Kidney (tissue), 14 donors: ENCODE data around the gene ADGRD1. TPM values are rescaled to one million over a fixed set of nuclear protein-coding genes. Genes with fewer than 3 reads are reported as not detected.

ENCODE experiments used
- DNase-seq, 5 donors: peaks; one replicate each; pipeline ENCODE4 v3.0.0-alpha.2; 2013 to 2020
- FAIRE-seq: peaks from 2 replicates; lab custom pipeline; 2012; peaks lifted over from hg19 to GRCh38; lab: Jason Lieb, UNC
- H3K27ac ChIP-seq, 2 donors: one replicate each; pipeline ENCODE4 v1.7.0; 2013; ENCODE audit warnings: low read depth in 2 of 2, low read length in 2 of 2, inconsistent platforms in 1 of 2
- H3K27me3 ChIP-seq: one replicate; pipeline ENCODE4 v1.7.1; 2013; ENCODE audit warnings: low read length, inconsistent platforms; ENCODE audit not compliant: control insufficient read depth, insufficient read depth
- H3K36me3 ChIP-seq, 3 donors: one replicate each; pipeline versions ENCODE4 v1.7.0 to v1.7.1; 2013; ENCODE audit warnings: low read length in 3 of 3, control low read depth in 1 of 3, inconsistent platforms in 1 of 3; ENCODE audit not compliant: insufficient read depth in 3 of 3, control insufficient read depth in 2 of 3
- H3K4me1 ChIP-seq, 3 donors: one replicate each; pipeline versions ENCODE4 v1.7.0 to v1.7.1; 2013; ENCODE audit warnings: low read length in 3 of 3, inconsistent platforms in 1 of 3, low read depth in 1 of 3; ENCODE audit not compliant: control insufficient read depth in 2 of 3, insufficient read depth in 2 of 3
- H3K4me3 ChIP-seq, 3 donors: one replicate each; pipeline versions ENCODE4 v1.7.0 to v1.8.1; 2013; ENCODE audit warnings: low read length in 3 of 3, control low read depth in 1 of 3, inconsistent platforms in 1 of 3
- H3K9ac ChIP-seq, 3 donors: one replicate each; pipeline versions ENCODE4 v1.7.0 to v1.7.1; 2013; ENCODE audit warnings: low read length in 3 of 3, control low read depth in 1 of 3, inconsistent platforms in 1 of 3
- H3K9me3 ChIP-seq, 3 donors: one replicate each; pipeline versions ENCODE4 v1.7.0 to v1.7.1; 2013; ENCODE audit warnings: low read length in 3 of 3, control low read depth in 1 of 3, inconsistent platforms in 1 of 3; ENCODE audit not compliant: control insufficient read depth in 2 of 3, insufficient read depth in 1 of 3
- CTCF ChIP-seq: IDR thresholded peaks from 3 replicates; pipeline ENCODE4 v1.5.1; 2012; ENCODE audit warnings: mild to moderate bottlenecking, moderate library complexity, borderline replicate concordance; ENCODE audit not compliant: insufficient read depth; ENCODE audit errors: extremely low read depth
- intact Hi-C: fragments of 100-400 bp; cut with DNase I; formaldehyde crosslinking; loops from one replicate; pipeline ENCODE4 v1.11.1; 2022
- polyA plus RNA-seq: library from polyadenylated mRNA; stranded (reverse); fragments of 350-450 nt; fragmentation: Illumina TruSeq; extraction: RNeasy Lipid Tissue Mini Kit (QIAGEN cat#74804); gene quantifications from one replicate; pipeline ENCODE4 v1.2.3, GENCODE V29; 2014; ENCODE audit warnings: low read depth, low replicate concordance; ENCODE audit not compliant: insufficient read depth
- total RNA-seq: library from RNA; stranded (reverse); fragmentation: NEBNext Ultra II Directional; extraction: Animal tissue kit (Norgen Biotek cat#: 25700); gene quantifications from one replicate; pipeline ENCODE4 v1.2.1, GENCODE V29; 2021
- donor health status: control.
- donor health status: control.
- donor health status: control.
- donor health status: control.
- donor health status: control.
- donor health status: DM: yes; HTN: yes; CAD: no.
- donor health status: Normal renal cell carcinoma (clear cell type).

ADGRD1 gene
- total and polyA plus RNA-seq, 2 donors from 2014 or later = 1.7 to 6.7 TPM

- Histone ChIP-seq H3K9ac (no peak overlapping the region), H3K4me3 (no peak overlapping the region), H3K27ac (no peak overlapping the region), H3K27me3 (no peaks in the 10 kb centered on the region), H3K4me1 (no peaks in the 10 kb centered on the region), H3K9me3 (no peaks in the 10 kb centered on the region), H3K36me3 (no peaks in the 10 kb centered on the region)
- no peak for TF ChIP-seq CTCF
- no peak for FAIRE-seq
- intact Hi-C loops = no loop called here
- peak in 1 of 5 donors; percentile 10 for DNase-seq
Observed at GRCh38 chr12:131017477-131017991, 63.8 kb downstream of the ADGRD1 start.

- no peaks in the 10 kb centered on the region for H3K36me3 ChIP-seq
- no peak overlapping the region for H3K27ac ChIP-seq
- H3K4me1 ChIP-seq = no peaks in the 10 kb centered on the region
- no peak overlapping the region for H3K4me3 ChIP-seq
- H3K9ac ChIP-seq = no peak overlapping the region
- FAIRE-seq (no peak), DNase-seq (peak in 1 of 5 donors; percentile 32)
- intact Hi-C loops = no loop called here
- H3K27me3 ChIP-seq = no peaks in the 10 kb centered on the region
- no peaks in the 10 kb centered on the region for H3K9me3 ChIP-seq
- TF ChIP-seq CTCF = no peak
Observed at GRCh38 chr12:131018019-131018620, 64.4 kb downstream of the ADGRD1 start.

GRCh38 chr12:131018808-131019397 is 65.2 kb downstream of the ADGRD1 start:
- no peak for FAIRE-seq
- no peak overlapping the region for H3K27ac ChIP-seq
- DNase-seq = peak in 1 of 5 donors; percentile 59
- intact Hi-C loops = no loop called here
- H3K27me3 ChIP-seq = no peaks in the 10 kb centered on the region
- H3K9me3 ChIP-seq = no peaks in the 10 kb centered on the region
- H3K36me3 ChIP-seq = no peaks in the 10 kb centered on the region
- no peaks in the 10 kb centered on the region for H3K4me1 ChIP-seq
- TF ChIP-seq CTCF = no peak
- no peak overlapping the region for H3K9ac ChIP-seq
- no peak overlapping the region for H3K4me3 ChIP-seq
